Inferior parietal cortex (tissue), 1 donor: ENCODE data around the gene PIGQ.

Experiments
- DNase-seq: peaks from one replicate; pipeline ENCODE4 v3.0.0-alpha.2; 2016; ENCODE audit errors: extremely low spot score

The PIGQ gene

DNA sequence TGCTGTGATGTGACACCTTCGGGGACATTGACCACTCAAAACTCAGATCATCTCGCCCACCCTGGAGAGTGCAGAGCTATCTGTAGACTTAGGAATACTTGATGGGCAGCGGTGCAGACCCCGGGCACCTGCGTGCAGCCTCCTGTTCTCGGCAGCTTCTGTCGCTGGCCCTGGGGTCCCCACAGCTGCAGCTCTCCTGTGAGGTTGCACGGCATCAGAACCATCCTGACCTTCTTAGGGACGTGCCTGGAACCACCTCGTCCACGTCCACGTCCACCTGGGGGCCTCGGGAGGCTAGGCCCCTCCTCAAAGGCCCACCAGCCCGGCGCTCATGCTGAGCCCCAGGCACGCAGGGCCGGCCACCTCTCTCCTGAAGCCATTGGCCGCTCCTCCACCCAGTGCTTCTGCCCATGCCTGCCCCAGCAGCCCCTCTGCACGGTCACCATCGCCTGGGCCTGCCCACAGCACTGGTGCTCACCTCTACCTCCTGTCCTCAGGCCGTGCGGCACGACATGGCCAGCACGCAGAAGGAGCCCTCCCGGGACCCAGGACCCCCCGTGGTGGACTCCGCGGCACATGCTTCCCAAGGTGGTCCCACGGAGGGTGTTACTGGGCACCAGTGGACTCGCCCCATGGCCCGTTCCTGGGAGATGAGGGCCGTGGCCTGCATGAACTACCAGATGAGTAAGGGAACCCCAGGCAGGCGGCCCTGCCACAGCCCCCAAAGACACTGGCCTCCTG is 58.7 kb downstream of the PIGQ start:
- no peak for DNase-seq

DNA sequence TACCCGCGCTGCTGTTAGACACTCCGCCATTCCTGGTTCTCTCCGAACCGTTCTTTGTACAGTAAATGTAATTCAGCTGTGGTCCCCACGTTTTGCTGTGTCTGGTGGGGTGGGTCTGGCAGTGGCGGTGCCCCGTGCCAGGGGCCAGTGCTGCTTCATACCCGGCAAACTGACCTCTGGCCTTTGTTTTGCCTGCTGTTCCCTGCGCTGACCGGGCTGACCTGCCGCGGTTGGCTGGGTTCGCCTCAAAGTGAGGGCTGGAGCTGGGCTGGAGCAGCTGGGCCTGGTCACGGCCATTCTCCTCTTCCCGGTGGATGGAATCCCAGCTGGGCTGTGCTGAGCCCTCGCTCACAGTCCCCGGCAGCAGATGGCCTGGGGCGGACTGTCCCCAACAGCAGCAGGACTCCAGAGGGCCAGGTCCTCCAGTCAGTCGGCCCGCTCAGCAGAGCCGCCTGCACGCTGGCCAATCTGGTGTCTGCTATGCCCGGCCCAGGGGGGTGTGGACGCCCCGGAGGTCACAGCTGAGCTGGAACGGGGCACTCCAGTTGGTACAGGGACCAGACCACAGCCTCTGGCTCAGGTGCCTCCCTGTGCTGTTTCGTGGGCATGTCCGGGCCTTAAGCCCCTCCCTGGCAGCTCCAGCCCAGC is 59.5 kb downstream of the PIGQ start:
- DNase-seq: no peak

GRCh38 chr16:629833-630248 is 60.1 kb downstream of the PIGQ start:
- DNase-seq: no peak

DNA sequence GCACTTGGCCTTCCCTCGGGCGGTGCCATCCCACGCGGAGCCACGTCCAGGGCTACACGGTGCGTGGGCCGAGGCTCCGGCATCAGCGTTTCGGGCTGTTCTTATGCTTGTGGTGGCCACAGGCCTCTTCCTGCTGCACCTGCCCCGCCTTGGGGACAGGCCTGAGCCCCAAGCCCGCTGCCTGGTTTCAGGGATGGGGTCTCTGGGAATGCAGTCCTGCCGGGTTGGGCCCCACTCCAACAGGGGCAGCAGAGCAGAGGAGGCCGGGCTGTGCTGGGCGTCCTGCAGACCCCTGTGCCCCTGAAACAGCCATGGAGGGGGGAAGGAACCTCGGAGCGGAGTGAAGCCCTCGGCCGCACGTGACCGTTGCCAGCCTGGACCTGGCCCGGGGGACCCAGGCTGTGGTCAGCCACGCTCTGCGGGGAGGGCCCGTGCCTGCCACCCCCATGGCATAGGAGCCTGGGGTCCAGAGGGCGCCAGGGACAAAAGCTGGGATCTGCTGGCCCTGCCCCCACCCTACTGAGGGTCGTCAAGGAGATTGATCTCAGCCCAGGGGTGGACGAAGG is 60.6 kb downstream of the PIGQ start:
- no peak for DNase-seq

GRCh38 chr16:630815-631405 is 61.1 kb downstream of the PIGQ start, which contains the start of gene WFIKKN1:
WFIKKN1 (plus strand) TSS chr16:630985; CDS start chr16:631254, 269 bp downstream.
- DNase-seq: no peak

- no peak for DNase-seq
Observed at GRCh38 chr16:631808-632358, 62.1 kb downstream of the PIGQ start.

DNA sequence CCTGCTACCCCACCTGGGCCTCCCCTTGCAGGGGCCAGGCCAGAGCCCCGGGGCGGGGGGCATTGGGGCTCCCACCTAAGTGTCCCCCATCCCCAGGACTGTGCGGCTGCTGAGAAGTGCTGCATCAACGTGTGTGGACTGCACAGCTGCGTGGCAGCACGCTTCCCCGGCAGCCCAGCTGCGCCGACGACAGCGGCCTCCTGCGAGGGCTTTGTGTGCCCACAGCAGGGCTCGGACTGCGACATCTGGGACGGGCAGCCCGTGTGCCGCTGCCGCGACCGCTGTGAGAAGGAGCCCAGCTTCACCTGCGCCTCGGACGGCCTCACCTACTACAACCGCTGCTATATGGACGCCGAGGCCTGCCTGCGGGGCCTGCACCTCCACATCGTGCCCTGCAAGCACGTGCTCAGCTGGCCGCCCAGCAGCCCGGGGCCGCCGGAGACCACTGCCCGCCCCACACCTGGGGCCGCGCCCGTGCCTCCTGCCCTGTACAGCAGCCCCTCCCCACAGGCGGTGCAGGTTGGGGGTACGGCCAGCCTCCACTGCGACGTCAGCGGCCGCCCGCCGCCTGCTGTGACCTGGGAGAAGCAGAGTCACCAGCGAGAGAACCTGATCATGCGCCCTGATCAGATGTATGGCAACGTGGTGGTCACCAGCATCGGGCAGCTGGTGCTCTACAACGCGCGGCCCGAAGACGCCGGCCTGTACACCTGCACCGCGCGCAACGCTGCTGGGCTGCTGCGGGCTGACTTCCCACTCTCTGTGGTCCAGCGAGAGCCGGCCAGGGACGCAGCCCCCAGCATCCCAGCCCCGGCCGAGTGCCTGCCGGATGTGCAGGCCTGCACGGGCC is 62.9 kb downstream of the PIGQ start:
- no peak for DNase-seq

DNA sequence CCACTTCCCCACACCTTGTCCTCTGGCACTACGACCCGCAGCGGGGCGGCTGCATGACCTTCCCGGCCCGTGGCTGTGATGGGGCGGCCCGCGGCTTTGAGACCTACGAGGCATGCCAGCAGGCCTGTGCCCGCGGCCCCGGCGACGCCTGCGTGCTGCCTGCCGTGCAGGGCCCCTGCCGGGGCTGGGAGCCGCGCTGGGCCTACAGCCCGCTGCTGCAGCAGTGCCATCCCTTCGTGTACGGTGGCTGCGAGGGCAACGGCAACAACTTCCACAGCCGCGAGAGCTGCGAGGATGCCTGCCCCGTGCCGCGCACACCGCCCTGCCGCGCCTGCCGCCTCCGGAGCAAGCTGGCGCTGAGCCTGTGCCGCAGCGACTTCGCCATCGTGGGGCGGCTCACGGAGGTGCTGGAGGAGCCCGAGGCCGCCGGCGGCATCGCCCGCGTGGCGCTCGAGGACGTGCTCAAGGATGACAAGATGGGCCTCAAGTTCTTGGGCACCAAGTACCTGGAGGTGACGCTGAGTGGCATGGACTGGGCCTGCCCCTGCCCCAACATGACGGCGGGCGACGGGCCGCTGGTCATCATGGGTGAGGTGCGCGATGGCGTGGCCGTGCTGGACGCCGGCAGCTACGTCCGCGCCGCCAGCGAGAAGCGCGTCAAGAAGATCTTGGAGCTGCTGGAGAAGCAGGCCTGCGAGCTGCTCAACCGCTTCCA is 63.7 kb downstream of the PIGQ start:
- DNase-seq: no peak
